Endothelial cell of umbilical vein (primary cell): ENCODE data around the gene TOX2.

ENCODE experiments used
- CTCF ChIP-seq, 2 donors: IDR thresholded peaks; 1 replicate in 1 of 2; 2 replicates in 1 of 2; pipeline ENCODE4 v1.5.1; 2011; ENCODE audit warnings: low read length in 2 of 2, mild to moderate bottlenecking in 2 of 2, moderate library complexity in 2 of 2, control low read depth in 1 of 2, inconsistent platforms in 1 of 2, low read depth in 1 of 2; ENCODE audit not compliant: insufficient read depth in 1 of 2; ENCODE audit errors: extremely low read depth in 1 of 2
- EZH2 ChIP-seq: IDR thresholded peaks from 2 replicates; pipeline ENCODE4 v1.6.1; 2012; ENCODE audit warnings: borderline replicate concordance, low read depth, mild to moderate bottlenecking, moderate library complexity, low read length, inconsistent platforms; ENCODE audit not compliant: severe bottlenecking
- JUN ChIP-seq: IDR thresholded peaks from 2 replicates; pipeline ENCODE4 v1.6.1; 2011; ENCODE audit warnings: borderline replicate concordance, low read depth; ENCODE audit not compliant: insufficient read length, insufficient read depth
- MAX ChIP-seq: IDR thresholded peaks from 2 replicates; pipeline ENCODE4 v1.6.1; 2011; ENCODE audit not compliant: insufficient read depth, insufficient read length
- MYC ChIP-seq: IDR thresholded peaks from one replicate; pipeline ENCODE4 v1.6.1; 2011; ENCODE audit warnings: mild to moderate bottlenecking, low read depth, low read length
- POLR2A ChIP-seq: IDR thresholded peaks from 2 replicates; pipeline ENCODE4 v1.6.1; 2012; ENCODE audit warnings: low read depth, mild to moderate bottlenecking, control low read depth, low read length
- POLR2AphosphoS5 ChIP-seq: IDR thresholded peaks from 2 replicates; pipeline ENCODE4 v1.6.1; 2012; ENCODE audit warnings: low read depth, mild to moderate bottlenecking, control low read depth, low read length, moderate library complexity; ENCODE audit not compliant: insufficient read depth

GRCh38 chr20:43959079-43959919, 44.6 kb downstream of the TOX2 start:
- TF ChIP-seq POLR2AphosphoS5, result peak; percentile 24
- TF ChIP-seq MAX, result no peak
- TF ChIP-seq CTCF (IDR thresholded peaks at IDR 0.05; ENCODE audit: extremely low read depth in 1 of 2, insufficient read depth in 1 of 2, low read depth in 1 of 2, low read length in 2 of 2), result no peak
- TF ChIP-seq EZH2, result no peak
- TF ChIP-seq MYC, result no peak
- no peak for TF ChIP-seq POLR2A
- TF ChIP-seq JUN, result no peak
